SK-N-SH (cell line): ENCODE results near the gene SCARB1. TPM values are rescaled to one million over a fixed set of nuclear protein-coding genes. Genes with fewer than 3 reads are reported as not detected.

Experiments used
- CTCF ChIA-PET: fragments of 300-600, 350-600 bp; formaldehyde crosslinking; extraction: SDS; loops from one replicate; lab custom pipeline; 2021; lab: Yijun Ruan, JAX
- POLR2A ChIA-PET: fragments of 350-600 bp; sonication (Branson Sonifier 250); formaldehyde crosslinking; extraction: SDS; loops from one replicate; lab custom pipeline; 2020; ENCODE audit warnings: antibody characterized with exemption, inconsistent platforms; lab: Yijun Ruan, JAX
- DNase-seq: peaks from one replicate; pipeline ENCODE4 v3.0.0; 2012
- H2AFZ ChIP-seq: fragments of 200-600 bp; sonication (generic); 2 replicates; pipeline ENCODE4 v1.8.1; 2016; ENCODE audit warnings: antibody characterized with exemption, mild to moderate bottlenecking, low read depth
- H3F3A ChIP-seq: fragments of 200-600 bp; sonication (generic); replicated peaks from 2 replicates; pipeline ENCODE3; 2016; ENCODE audit warnings: antibody characterized with exemption, mild to moderate bottlenecking; ENCODE audit not compliant: insufficient read depth
- H3K27ac ChIP-seq, 2 experiments: fragments of 200-500 bp in 1 of 2; fragments of 200-600 bp in 1 of 2; sonication (Bioruptor generic) in 1 of 2; sonication (generic), shearing (Covaris generic) in 1 of 2; 2 replicates each; pipeline versions ENCODE4 v1.5.1 to v1.6.1; 2014 to 2016; ENCODE audit warnings: low read depth in 2 of 2, inconsistent platforms in 1 of 2, low read length in 1 of 2, mild to moderate bottlenecking in 1 of 2, mixed read lengths in 1 of 2
- H3K27me3 ChIP-seq: fragments of 200-600 bp; sonication (generic), shearing (Covaris generic); 2 replicates; pipeline ENCODE4 v1.6.1; 2016; ENCODE audit warnings: mixed run types; ENCODE audit not compliant: insufficient read depth
- H3K36me3 ChIP-seq, 2 experiments: fragments of 200-500 bp in 1 of 2; fragments of 200-600 bp in 1 of 2; sonication (Bioruptor generic) in 1 of 2; sonication (generic) in 1 of 2; replicated peaks in 1 of 2; 2 replicates each; pipeline versions ENCODE3 to v1.5.1; 2014 to 2016; ENCODE audit warnings: low read length in 1 of 2, mild to moderate bottlenecking in 1 of 2; ENCODE audit not compliant: insufficient read depth in 2 of 2, control insufficient read depth in 1 of 2
- H3K4me1 ChIP-seq, 2 experiments: fragments of 200-500 bp in 1 of 2; fragments of 200-600 bp in 1 of 2; sonication (Bioruptor generic) in 1 of 2; sonication (generic), shearing (Covaris generic) in 1 of 2; 2 replicates each; pipeline versions ENCODE4 v1.5.1 to v1.6.1; 2014 to 2016; ENCODE audit warnings: low read depth in 1 of 2, low read length in 1 of 2, mixed run types in 1 of 2; ENCODE audit not compliant: insufficient read depth in 2 of 2, control insufficient read depth in 1 of 2
- H3K4me2 ChIP-seq: fragments of 200-600 bp; sonication (generic), shearing (Covaris generic); 2 replicates; pipeline ENCODE4 v1.6.1; 2017; ENCODE audit warnings: mixed run types
- H3K4me3 ChIP-seq, 2 experiments: fragments of 200-500 bp in 1 of 2; fragments of 200-600 bp in 1 of 2; sonication (Bioruptor generic) in 1 of 2; sonication (generic), shearing (Covaris generic) in 1 of 2; 2 replicates each; pipeline versions ENCODE4 v1.5.1 to v1.8.1; 2014 to 2016; ENCODE audit warnings: low read depth in 2 of 2, inconsistent platforms in 1 of 2, low read length in 1 of 2, mild to moderate bottlenecking in 1 of 2, mixed read lengths in 1 of 2, moderate library complexity in 1 of 2
- H3K79me2 ChIP-seq: fragments of 200-600 bp; sonication (generic); 2 replicates; pipeline ENCODE4 v1.8.1; 2017; ENCODE audit warnings: mild to moderate bottlenecking; ENCODE audit not compliant: insufficient read depth
- H3K9ac ChIP-seq: fragments of 200-600 bp; sonication (generic); 2 replicates; pipeline ENCODE4 v1.6.1; 2017; ENCODE audit warnings: mixed run types
- H3K9me2 ChIP-seq: fragments of 200-600 bp; sonication (generic); 2 replicates; pipeline ENCODE4 v1.6.1; 2017; ENCODE audit warnings: mixed run types
- H3K9me3 ChIP-seq: fragments of 200-600 bp; sonication (generic); 2 replicates; pipeline ENCODE4 v1.6.1; 2017; ENCODE audit warnings: mixed run types, mild to moderate bottlenecking, moderate library complexity
- H4K20me1 ChIP-seq: fragments of 200-600 bp; sonication (generic); 2 replicates; pipeline ENCODE4 v1.6.1; 2017; ENCODE audit warnings: mild to moderate bottlenecking, mixed run types; ENCODE audit not compliant: insufficient read depth
- ELF1 ChIP-seq: IDR thresholded peaks from 2 replicates; pipeline ENCODE4 v1.4.0; 2012
- EP300 ChIP-seq, 2 experiments: IDR thresholded peaks; 2 replicates each; pipeline versions ENCODE4 v1.4.0 to v1.6.1; 2012; ENCODE audit warnings: borderline replicate concordance in 1 of 2, low read depth in 1 of 2, low read length in 1 of 2
- FOSL2 ChIP-seq: IDR thresholded peaks from 2 replicates; pipeline ENCODE4 v1.4.0; 2012; ENCODE audit warnings: low read depth, mild to moderate bottlenecking, moderate library complexity, borderline replicate concordance
- FOXJ3 ChIP-seq: sonication (generic); formaldehyde crosslinking; IDR thresholded peaks from 2 replicates; pipeline ENCODE4 v1.5.1; 2020; ENCODE audit warnings: mild to moderate bottlenecking, missing genetic modification reagents
- GATA2 ChIP-seq: sonication (generic); formaldehyde crosslinking; IDR thresholded peaks from 2 replicates; pipeline ENCODE4 v1.5.0; 2020; ENCODE audit warnings: mild to moderate bottlenecking, missing genetic modification reagents
- JUND ChIP-seq: IDR thresholded peaks from 2 replicates; pipeline ENCODE4 v1.4.0; 2012
- NFIC ChIP-seq: IDR thresholded peaks from 2 replicates; pipeline ENCODE4 v1.4.0; 2012; ENCODE audit warnings: borderline replicate concordance
- POLR2AphosphoS5 ChIP-seq: IDR thresholded peaks from 2 replicates; pipeline ENCODE4 v1.6.1; 2012; ENCODE audit warnings: low read depth, low read length
- RXRA ChIP-seq: IDR thresholded peaks from 2 replicates; pipeline ENCODE4 v1.4.0; 2012; ENCODE audit warnings: low read depth, mild to moderate bottlenecking, borderline replicate concordance
- SMC3 ChIP-seq: IDR thresholded peaks from 2 replicates; pipeline ENCODE4 v1.6.1; 2012; ENCODE audit warnings: low read depth, low read length, improper control_type of control experiment
- YY1 ChIP-seq: IDR thresholded peaks from 2 replicates; pipeline ENCODE4 v1.4.0; 2012; ENCODE audit warnings: low read depth, mild to moderate bottlenecking
- WGBS: methylation state at CpG from one replicate; pipeline ENCODE4 v1.1.6; 2017; ENCODE audit warnings: low lambda C conversion rate; 5-methylcytosine and 5-hydroxymethylcytosine counted together
- polyA plus RNA-seq, 3 experiments: library from polyadenylated mRNA; depleted of rRNA; stranded (reverse); fragments of >200 nt; gene quantifications; 2 replicates each; pipeline ENCODE4 v1.2.3, GENCODE V29; 2012
- TF ChIP-seq, protein P1 (sequence below): IDR thresholded peaks from 2 replicates; pipeline ENCODE4 v1.4.0; 2012; ENCODE audit warnings: low read depth, borderline replicate concordance
- TF ChIP-seq, protein P2 (sequence below): fragments of 150-350 bp; IDR thresholded peaks from 2 replicates; pipeline ENCODE4 v1.6.1; 2016; ENCODE audit warnings: mild to moderate bottlenecking, low read depth, low read length
- TF ChIP-seq, protein P3 (sequence below): IDR thresholded peaks from 2 replicates; pipeline ENCODE4 v1.4.0; 2012; ENCODE audit warnings: low read depth, borderline replicate concordance
- TF ChIP-seq, protein P4 (sequence below): IDR thresholded peaks from 2 replicates; pipeline ENCODE4 v1.6.1; 2012; ENCODE audit warnings: mild to moderate bottlenecking, low read depth, low read length, moderate library complexity
- TF ChIP-seq, protein P5 (sequence below): fragments of 150-350 bp; IDR thresholded peaks from 2 replicates; pipeline ENCODE4 v1.6.1; 2017; ENCODE audit warnings: antibody characterized with exemption, low read length, low read depth, borderline replicate concordance
- TF ChIP-seq, protein P6 (sequence below): IDR thresholded peaks from 2 replicates; pipeline ENCODE4; 2012

Gene SCARB1
- polyA plus RNA-seq, 1 of the 3 experiments (the other 2 are of a cell fraction), result 33.0 TPM

DNA sequence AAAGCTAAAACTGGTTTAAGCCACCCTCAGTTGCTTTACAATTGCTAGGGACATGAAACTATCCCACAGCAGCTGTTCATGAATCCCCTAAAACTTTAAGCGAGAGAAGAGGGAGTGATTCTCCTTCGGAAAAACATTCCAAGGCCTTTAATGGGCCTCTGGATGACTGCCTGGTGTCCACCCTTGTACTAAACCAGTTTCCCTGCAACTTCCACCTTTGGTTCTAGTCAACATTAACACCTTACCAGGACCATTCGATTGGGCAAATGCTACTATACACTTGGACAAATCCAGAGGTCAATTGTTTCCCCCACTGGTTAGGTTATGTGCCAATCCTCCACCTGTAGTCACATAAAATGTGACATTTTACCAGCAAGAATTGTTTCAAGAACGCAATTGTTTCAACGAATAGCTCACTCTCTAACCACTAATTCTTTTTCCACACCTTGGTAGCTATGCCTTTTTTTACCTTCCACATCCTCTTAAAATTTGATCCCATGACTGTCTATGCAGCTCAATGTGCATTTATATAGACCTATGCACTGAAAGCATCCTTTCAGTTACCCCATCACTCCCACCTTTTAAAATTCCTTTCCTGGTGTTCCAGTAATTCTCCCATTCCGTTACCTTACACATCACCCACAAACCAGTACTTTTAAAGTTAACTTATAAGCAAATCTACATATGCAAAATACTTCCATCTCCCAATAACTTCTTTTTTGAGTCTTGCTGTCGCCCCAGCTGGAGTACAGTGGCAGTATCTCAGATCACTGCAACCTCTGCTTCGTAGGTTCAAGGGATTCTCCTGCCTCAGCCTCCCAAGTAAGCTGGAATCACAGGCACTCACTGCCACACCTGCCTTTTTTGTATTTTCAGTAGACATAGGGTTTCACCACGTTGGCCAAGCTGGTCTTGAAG lies 47.2 kb upstream of the SCARB1 start (continued):
- no peak for TF ChIP-seq RXRA

DNA sequence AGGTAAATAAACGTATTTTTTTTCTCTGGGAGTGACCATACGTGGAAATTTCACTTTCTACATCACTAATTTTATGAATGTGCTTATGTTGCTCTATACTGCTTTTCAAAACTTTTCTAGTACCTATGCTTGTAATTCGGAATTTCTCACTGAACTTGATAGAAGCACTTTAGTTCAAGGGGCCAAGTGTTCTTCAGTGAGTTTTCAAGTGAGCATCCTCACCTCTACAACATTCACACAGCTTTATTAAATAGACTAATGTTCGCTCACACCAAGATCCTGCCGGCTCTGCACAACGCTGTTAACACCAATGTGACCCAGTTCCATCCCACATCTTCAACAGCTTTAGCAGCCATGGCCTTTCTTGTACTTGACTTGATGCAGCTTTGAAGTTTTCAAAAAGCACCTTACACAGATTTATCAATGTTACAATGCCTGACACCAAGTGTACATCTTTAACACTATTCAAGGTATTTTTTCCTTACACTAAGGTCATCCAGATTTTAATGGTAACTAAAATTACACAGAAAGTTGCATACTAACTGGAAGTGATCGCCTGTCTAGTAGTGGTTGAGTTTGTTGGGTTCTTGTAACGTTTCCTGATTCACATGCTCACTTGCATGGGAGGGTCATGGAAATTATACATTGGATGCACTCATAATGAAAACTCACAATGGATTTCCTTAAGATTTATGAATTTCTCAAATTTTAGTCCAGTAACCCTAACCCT lies 46.3 kb upstream of the SCARB1 start:
- Histone ChIP-seq H3K9me3 (no peaks in the 10 kb centered on the region), H3K9ac (peak overlapping the region; percentile 30; the same call in 1 of the 2 replicates), H3K4me1 (peaks cover 12 to 29% of the 10 kb centered on the region in 2 experiments), H4K20me1 (peaks cover 60% of the 10 kb centered on the region), H3K9me2 (no peaks in the 10 kb centered on the region), H3K27me3 (no peaks in the 10 kb centered on the region), H3F3A (peaks cover 44% of the 10 kb centered on the region), H3K36me3 (peaks cover 20 to 24% of the 10 kb centered on the region in 2 experiments), H3K79me2 (peaks cover 38% of the 10 kb centered on the region), H3K27ac (peak overlapping the region in 1 of 2 experiments; percentile 11; a peak in 1 of 4 replicates), H3K4me3 (peak overlapping the region in 1 of 2 experiments; percentile 61; a peak in 2 of 4 replicates), H3K4me2 (peak overlapping the region; percentile 88), H2AFZ (no peak overlapping the region)
- WGBS, result 67% methylated on average over 8 of the region's 8 CpGs
- ChIA-PET POLR2A (interaction anchor here (1.0 to 2.7 kb wide), 5 partner anchors 7 to 30 kb away, joined by 3 to 11 read pairs (median 5); no protein-coding TSS in a partner anchor), CTCF (interaction anchor here (2.3 to 3.4 kb wide), 2 partner anchors 30 to 74 kb away, joined by 6 to 25 read pairs; no protein-coding TSS in a partner anchor)
- no peak for DNase-seq
- TF ChIP-seq SMC3, result no peak
- TF ChIP-seq, protein P1, sequence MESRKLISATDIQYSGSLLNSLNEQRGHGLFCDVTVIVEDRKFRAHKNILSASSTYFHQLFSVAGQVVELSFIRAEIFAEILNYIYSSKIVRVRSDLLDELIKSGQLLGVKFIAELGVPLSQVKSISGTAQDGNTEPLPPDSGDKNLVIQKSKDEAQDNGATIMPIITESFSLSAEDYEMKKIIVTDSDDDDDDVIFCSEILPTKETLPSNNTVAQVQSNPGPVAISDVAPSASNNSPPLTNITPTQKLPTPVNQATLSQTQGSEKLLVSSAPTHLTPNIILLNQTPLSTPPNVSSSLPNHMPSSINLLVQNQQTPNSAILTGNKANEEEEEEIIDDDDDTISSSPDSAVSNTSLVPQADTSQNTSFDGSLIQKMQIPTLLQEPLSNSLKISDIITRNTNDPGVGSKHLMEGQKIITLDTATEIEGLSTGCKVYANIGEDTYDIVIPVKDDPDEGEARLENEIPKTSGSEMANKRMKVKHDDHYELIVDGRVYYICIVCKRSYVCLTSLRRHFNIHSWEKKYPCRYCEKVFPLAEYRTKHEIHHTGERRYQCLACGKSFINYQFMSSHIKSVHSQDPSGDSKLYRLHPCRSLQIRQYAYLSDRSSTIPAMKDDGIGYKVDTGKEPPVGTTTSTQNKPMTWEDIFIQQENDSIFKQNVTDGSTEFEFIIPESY, result peak; percentile 51; the same call in 1 of the 2 replicates
- peak; percentile 3; the same call in 1 of the 2 replicates for TF ChIP-seq JUND
- TF ChIP-seq NFIC, result no peak
- TF ChIP-seq, protein P2, sequence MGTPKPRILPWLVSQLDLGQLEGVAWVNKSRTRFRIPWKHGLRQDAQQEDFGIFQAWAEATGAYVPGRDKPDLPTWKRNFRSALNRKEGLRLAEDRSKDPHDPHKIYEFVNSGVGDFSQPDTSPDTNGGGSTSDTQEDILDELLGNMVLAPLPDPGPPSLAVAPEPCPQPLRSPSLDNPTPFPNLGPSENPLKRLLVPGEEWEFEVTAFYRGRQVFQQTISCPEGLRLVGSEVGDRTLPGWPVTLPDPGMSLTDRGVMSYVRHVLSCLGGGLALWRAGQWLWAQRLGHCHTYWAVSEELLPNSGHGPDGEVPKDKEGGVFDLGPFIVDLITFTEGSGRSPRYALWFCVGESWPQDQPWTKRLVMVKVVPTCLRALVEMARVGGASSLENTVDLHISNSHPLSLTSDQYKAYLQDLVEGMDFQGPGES, result no peak
- TF ChIP-seq, protein P3, sequence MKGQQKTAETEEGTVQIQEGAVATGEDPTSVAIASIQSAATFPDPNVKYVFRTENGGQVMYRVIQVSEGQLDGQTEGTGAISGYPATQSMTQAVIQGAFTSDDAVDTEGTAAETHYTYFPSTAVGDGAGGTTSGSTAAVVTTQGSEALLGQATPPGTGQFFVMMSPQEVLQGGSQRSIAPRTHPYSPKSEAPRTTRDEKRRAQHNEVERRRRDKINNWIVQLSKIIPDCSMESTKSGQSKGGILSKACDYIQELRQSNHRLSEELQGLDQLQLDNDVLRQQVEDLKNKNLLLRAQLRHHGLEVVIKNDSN, result no peak
- no peak for TF ChIP-seq EP300 (IDR thresholded peaks at IDR 0.05; ENCODE audit: borderline replicate concordance in 1 of 2, low read depth in 1 of 2, low read length in 1 of 2)
- TF ChIP-seq, protein P4, sequence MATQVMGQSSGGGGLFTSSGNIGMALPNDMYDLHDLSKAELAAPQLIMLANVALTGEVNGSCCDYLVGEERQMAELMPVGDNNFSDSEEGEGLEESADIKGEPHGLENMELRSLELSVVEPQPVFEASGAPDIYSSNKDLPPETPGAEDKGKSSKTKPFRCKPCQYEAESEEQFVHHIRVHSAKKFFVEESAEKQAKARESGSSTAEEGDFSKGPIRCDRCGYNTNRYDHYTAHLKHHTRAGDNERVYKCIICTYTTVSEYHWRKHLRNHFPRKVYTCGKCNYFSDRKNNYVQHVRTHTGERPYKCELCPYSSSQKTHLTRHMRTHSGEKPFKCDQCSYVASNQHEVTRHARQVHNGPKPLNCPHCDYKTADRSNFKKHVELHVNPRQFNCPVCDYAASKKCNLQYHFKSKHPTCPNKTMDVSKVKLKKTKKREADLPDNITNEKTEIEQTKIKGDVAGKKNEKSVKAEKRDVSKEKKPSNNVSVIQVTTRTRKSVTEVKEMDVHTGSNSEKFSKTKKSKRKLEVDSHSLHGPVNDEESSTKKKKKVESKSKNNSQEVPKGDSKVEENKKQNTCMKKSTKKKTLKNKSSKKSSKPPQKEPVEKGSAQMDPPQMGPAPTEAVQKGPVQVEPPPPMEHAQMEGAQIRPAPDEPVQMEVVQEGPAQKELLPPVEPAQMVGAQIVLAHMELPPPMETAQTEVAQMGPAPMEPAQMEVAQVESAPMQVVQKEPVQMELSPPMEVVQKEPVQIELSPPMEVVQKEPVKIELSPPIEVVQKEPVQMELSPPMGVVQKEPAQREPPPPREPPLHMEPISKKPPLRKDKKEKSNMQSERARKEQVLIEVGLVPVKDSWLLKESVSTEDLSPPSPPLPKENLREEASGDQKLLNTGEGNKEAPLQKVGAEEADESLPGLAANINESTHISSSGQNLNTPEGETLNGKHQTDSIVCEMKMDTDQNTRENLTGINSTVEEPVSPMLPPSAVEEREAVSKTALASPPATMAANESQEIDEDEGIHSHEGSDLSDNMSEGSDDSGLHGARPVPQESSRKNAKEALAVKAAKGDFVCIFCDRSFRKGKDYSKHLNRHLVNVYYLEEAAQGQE, result no peak
- TF ChIP-seq, protein P5, sequence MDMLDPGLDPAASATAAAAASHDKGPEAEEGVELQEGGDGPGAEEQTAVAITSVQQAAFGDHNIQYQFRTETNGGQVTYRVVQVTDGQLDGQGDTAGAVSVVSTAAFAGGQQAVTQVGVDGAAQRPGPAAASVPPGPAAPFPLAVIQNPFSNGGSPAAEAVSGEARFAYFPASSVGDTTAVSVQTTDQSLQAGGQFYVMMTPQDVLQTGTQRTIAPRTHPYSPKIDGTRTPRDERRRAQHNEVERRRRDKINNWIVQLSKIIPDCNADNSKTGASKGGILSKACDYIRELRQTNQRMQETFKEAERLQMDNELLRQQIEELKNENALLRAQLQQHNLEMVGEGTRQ, result no peak
- TF ChIP-seq YY1, result no peak
- peak; percentile 75; the same call in 1 of the 2 replicates for TF ChIP-seq POLR2AphosphoS5
- TF ChIP-seq, protein P6, sequence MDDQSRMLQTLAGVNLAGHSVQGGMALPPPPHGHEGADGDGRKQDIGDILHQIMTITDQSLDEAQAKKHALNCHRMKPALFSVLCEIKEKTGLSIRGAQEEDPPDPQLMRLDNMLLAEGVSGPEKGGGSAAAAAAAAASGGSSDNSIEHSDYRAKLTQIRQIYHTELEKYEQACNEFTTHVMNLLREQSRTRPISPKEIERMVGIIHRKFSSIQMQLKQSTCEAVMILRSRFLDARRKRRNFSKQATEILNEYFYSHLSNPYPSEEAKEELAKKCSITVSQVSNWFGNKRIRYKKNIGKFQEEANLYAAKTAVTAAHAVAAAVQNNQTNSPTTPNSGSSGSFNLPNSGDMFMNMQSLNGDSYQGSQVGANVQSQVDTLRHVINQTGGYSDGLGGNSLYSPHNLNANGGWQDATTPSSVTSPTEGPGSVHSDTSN, result peak; percentile 18; the same call in 1 of the 2 replicates
- TF ChIP-seq GATA2 (CRISPR knock-in tag), result no peak
- no peak for TF ChIP-seq RXRA
- TF ChIP-seq FOXJ3, result no peak
- peak; percentile 30; the same call in 1 of the 2 replicates for TF ChIP-seq ELF1
- no peak for TF ChIP-seq FOSL2
